Kidney capillary endothelial cell (primary cell): ENCODE measurements around the gene DHCR7.

ENCODE experiments used
- DNase-seq: peaks from one replicate; pipeline ENCODE4 v3.0.0-alpha.2; 2018; ENCODE audit warnings: low spot score

The DHCR7 gene

DNA sequence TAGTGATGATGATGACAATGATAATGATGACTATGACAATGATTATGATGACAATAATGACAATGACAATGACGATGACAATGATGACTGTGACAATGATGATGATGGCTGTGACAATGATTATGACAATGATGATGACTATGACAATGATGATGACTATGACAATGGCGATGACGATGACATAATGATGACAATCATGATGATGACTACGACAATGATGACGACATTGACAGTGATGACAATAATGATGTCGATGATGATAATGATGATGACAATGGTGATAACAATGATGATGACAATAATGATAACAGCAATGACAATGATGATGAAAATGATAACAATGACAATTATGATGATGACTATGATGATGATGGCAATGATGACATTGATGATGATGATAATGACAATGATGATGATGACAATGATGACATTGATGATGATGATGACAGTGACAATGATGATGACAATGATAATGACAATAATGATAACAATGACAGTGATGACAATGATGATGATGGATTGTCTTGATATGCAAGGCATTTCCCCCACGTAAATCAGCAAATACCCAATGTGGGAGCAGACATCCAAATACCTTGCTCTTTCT lies 37.7 kb downstream of the DHCR7 start:
- DNase-seq = no peak

DNA sequence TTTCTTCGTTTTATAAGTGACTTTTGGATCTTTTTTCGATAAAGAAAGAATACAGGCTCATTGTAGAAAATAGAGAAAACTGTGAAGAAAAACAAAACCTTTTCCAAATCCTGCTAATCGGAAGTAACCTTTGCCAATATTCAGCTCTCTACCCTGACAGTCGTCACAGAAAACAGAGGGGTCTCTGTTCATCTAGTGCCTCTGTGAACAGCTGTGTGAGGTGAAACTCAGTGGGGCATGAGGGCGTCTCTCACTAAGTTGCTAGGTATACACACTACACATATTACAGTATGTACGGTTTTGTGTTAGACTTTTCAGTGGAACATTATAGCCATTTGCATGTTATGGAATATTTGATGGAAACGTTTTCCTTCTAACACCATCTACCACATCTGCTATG lies 39.4 kb downstream of the DHCR7 start:
- DNase-seq = no peak

DNA sequence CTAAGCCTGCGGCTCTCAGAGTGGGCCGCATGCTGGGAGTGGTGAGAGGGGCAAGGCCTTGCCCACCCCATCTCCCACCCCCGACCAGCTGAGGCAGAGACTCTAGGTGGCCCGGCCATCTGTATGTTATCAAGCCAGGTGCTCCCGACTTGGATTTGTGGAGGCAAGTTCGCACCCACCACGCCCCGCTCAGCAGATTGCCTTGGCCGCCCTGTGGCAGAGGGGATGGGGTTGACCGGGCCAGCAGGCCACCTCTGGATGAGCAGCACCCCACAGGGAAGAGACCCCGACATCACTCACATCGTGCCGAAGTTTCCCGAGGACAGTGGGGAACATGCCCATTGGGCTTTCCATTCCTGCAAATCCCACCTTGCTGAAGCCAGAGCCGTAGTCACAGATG lies 40.8 kb downstream of the DHCR7 start:
- DNase-seq = no peak

DNA sequence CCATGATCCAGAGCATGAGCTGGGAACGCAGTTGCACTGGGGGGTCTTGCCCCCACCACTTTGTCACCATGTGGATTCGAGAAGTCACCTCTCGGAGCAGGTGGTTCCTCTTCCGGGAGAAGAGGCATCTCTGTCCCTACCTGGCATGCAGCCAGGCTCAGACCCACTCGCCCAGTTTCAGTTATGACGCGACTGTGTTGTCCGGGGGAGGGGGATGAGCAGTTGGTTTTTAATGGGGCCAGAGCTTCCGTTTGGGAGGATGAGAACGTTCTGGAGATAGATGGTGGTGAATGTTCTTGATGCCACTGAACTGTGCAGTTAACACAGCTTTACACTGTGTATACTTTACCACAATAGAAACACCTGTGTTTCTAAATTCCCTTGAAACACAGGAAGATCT lies 41.5 kb downstream of the DHCR7 start:
- DNase-seq = no peak

DNA sequence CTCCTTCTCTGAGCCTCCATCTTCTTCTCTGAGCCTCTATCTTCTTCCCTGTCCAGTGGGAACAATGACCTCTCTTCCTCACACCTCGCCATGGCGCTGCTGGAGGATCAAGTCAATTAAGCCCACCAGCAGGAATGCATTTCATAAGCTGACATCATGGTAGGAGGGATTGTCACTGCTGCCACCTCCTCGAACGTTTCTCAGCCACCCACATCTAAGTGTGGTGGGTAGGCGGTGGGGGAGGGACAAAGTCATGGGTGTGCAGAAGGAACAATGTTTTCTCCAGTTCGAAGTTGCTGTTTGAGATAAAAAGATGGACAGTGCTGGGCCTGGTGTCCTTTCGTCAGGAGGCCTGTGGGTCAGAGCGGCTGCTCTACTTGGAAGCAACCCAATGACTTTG lies 44.0 kb downstream of the DHCR7 start:
- no peak for DNase-seq

DNA sequence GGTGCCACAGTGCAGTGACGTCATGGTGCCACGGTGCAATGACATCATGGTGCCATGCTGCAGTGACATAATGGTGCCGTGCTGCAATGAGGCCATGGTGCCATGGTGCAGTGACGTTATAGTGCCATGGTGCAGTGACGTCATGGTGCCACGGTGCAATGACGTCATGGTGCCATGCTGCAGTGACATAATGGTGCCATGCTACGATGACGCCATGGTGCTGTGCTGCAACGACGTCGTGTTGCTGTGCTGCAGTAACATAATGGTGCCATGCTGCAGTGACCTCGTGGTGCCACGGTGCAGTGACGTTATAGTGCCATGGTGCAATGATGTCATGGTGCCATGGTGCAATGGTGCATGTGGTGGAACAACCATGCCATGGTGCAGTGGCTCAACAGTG lies 45.3 kb downstream of the DHCR7 start:
- no peak for DNase-seq

DNA sequence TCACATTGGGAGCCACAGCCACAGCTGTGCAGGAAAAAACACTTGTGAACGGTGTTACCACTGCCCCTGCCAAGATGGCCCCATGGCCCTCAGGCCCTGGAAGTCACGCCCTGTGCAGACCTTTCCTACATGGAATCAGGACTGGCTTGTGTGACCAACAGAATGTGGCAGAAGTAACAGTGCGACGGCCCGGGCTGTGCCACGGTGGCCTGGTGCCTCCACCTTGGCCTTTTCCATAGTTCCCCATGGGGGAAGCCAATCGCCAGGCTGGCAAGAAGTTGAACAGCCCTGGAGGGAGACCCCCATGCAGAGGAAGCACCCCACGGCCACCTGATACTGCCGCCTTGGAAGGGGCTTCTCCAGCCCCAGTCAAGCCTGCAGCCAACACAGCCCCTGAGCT lies 48.0 kb downstream of the DHCR7 start:
- DNase-seq = no peak

DNA sequence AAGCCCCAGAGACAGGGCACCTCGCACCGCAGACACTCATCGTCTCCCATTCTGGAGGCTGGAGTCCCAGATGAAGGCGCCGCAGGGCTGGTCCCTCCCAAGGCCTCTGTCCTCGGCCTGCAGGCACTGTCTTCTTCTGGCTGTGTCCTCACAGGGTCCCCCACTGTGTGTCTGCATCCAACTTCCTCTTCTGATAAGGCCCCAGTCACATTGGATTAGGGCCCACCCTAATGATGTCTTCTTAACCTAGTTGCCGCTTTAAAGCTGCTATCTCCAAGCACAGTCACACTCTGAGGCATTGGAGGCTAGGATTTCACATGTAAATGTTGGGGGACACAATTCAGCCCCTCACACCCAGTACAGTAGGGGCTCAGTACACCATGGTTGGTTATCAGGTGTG lies 48.9 kb downstream of the DHCR7 start:
- no peak for DNase-seq

DNA sequence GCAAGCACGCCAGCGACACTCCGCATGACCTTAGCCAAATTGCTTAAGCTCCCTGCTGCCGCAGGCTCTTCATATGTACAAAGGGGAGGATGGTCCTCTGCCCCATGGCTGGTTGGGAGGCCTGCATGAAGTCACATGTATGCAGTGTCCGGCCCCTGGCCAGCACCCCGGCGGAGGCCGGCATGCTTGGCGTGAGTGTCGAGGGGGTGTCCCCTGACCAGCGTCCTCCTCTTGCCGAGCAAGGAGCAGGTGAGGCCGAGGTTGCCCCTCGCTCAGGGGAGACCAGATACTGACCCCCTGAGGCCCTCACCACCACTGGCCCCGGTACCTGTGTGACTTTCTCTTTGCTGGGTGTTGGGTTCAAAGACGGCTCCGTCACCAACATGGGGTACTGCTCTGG lies 50.2 kb downstream of the DHCR7 start:
- no peak for DNase-seq

DNA sequence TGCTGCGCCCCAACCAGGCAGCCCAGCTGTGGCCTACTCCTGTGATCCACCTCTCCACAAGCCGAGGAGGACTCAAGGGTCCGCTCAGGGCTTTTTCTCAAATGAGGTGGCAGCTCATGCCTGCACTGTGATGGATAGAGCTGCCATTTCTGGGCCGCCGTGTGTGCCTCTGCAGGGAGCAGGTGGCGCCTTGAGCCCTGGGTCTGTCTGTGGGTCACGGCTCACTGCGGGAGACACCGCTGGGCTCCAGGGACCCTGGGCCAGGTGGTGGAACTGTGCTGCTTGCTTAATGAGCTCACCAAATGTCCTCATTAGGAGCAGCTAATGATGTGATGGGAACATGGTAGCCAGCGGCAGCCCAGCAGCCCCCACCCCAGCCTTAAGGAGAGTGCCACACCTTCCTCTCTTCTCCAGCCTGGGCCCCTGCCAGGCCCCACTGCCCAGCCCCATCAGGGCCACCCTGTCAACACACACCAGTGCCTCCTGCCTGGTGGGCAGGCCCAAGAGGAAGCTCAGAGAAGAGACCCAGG lies 50.8 kb downstream of the DHCR7 start:
- no peak for DNase-seq

DNA sequence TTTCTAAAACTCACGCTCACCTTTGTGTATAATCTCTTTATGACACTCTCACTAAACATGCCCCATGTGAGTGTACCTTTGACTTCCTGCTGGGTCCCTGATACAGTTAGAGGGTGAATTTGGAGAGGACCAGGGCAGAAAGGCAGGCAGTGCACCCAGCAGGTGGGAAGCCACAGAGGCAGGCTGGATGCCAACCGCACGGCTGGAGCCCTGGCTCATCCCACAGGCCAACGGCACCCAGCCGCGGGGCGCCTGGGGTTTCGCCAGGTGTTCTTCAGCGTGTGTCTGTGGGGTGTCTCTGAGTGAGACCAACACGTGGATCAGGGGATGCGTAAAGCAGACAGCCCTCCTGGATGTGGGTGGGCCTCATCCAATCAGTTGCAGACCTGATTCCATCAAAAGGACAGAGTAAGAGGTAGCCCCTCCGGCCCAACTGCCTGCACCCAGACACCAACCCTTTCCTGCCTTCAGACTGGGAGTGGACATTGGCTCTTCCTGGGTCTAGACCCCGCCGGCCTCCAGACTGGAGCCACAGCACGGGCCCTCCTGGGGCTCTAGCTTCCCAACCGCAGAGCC lies 51.6 kb downstream of the DHCR7 start:
- DNase-seq = no peak

DNA sequence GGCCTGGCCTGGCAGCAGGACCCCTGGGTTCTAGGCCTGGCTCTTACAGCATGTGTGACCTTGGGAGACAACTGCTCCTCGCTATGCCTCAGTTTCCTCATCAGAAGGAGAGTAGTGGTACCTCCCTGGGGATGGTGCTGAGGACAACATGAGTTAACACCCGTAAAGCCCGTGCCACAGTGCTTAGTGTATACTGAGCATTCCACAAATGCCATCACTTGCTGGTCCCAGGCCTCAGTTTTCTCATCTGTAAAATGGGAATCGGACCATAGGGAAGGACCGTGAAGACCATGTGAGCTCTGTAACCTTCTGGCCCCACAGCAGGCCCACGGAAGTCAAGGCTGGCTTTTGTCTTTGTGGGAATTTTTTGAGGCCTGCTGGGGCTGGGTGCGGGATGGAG lies 52.4 kb downstream of the DHCR7 start:
- no peak for DNase-seq

DNA sequence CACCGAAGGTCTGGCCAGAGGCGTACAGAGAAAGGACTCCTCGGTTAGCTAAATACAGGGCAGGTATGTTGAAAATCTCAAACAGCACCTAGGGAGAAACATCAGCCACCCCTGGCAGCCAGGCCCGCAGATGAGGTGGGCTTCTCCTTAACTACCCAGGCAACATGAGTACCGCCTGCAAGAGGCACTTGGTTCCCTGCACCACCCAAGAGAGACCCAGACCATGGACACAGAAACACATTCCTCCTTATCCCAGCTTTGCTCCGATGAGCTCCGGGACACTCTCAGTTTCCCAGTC lies 53.0 kb downstream of the DHCR7 start:
- DNase-seq = no peak

DNA sequence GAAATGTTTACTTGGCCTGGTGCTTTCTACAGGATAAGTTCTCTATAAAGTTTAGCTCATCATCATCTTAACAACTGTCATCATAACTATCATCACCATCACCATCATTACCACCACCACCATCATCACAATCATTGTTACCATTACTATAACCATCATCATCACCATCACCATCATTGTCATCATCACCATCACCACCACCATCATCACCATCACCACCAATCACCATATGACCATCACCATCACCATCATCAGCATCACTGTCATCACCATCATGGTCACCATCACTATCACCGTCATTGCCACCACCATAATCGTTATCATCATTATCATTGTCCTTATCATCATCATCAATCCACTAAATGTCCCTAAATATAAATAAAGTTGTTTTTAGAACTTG lies 54.9 kb downstream of the DHCR7 start:
- no peak for DNase-seq

DNA sequence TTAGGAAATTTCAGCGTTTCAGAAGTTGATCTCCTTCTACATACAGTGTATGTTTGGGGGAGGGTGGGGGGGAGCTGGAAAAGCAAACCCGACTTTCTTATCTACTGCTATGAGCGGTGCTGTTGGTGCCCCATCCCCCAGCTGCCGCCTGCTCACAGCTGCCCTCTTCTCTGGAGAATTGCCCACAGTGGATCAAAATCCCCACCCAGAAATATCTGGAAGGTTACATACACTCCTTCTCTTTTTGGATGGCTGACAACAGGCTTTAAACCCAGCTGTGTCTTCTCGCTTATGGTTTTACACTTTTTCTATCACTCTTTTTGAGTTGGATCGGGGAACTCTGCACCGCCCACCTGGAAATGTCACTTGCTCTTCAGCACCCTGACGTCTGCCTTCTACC lies 56.4 kb downstream of the DHCR7 start:
- DNase-seq = no peak

DNA sequence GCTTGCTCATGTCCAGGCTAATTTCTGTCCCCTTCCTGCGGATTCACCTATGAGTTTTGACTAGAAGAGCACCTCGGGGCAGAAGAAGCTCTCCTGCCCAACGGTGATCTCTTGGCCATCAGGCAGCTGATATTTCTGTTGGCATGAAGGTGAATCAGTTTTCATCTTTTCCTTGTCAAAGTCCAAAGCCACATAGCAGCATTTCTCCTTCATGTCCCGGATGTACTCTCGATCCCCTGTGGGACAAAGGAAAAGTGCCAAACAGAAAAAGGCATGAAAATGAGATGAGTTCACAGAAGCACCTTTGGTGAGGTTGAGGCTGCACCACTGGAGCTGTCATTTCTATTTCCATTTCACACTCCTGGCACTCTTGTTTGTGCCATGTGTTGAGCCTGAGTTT lies 56.8 kb downstream of the DHCR7 start:
- no peak for DNase-seq

DNA sequence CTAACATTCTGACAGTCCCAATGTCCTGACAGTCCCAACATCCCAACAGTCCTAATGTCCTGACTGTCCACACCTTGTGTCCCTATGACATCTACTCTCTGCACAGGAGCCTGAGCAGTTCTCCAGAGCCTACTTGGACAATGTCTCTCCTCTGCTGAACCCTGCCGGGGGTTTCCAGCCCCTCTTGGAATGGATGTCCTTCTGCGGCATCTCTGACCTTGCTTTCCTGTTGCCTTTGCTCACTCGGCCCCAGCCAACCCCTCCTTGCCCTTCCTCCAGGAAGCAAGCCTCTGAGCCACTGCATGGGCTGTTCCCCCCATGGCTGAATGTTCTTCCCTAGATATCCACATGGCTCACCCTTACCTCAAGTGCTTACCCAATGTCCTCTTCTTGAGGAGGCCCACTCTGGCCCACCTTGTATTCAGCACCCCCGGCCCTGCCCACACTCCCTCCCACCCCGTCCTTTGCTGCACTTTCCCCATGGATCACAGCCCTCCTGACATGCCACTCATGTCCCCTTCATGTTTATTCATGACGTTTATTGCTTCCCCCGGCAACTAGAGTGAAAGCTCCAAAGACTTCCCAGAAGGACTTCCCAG lies 59.5 kb downstream of the DHCR7 start:
- DNase-seq = no peak

DNA sequence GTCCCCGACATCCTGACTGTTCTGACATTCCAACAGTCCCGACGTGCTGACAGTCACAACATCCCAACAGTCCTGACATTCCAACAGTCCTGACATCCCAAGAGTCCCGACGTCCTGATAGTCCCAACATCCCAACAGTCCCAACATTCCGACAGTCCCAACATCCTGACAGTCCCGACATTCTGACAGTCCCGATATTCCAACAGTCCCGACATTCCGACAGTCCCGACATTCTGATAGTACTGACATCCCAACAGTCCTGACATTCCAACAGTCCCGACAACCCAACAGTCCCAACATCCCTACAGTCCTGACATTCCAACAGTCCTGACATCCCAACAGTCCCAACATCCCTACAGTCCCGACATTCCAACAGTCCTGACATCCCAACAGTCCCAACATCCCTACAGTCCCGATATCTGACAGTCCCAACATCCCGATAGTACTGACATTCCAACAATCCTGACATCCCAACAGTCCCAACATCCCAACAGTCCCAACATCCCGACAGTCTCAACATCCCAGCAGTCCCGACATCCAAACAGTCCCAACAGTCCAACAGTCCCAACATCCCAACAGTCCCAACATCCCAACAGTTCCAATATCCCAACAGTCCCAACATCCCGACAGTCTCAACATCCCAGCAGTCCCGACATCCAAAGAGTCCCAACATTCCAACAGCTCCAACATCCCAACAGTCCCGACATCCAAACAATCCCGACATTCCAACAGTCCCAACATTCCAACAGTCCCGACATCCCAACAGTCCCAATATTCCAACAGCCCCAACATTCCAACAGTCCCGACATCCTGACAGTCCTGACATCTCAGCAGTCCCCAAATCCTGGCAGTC lies 60.2 kb downstream of the DHCR7 start:
- no peak for DNase-seq

DNA sequence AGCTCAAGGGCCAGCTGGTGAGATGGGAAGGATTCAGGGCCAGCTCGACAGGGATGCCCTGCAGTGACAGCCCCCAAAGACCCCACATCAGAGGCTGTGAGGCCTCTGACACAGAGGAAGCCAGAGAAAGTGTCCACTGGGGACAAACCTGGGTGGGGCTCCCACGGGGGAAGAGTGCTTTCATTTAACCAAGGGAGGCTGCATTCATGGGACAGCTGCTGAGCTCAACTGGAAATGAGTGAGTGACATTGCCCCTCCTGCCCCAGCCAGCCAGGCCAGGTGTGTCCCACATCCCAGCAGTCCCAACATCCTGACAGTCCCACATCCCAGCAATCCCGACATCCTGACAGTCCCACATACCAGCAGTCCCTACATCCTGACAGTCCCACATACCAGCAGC lies 61.0 kb downstream of the DHCR7 start:
- no peak for DNase-seq

DNA sequence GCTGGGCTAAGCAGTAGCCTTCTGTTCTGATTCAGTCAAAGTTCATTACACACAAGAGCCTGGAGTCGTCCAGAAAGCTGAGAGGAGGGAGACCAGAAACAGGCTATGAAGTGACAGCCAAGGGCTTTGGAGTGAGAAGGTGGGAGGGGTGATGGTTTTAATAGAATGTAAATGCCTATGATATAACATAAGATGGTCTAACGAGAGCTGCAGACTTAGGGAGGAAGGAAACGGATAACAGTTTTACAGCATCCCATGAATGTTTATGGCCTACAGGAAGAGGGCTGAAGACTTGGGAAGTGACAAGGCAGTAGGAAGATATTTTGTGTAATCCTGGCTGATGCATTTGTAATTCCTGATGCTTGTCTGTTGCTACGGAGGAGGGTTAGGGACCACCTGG lies 62.0 kb downstream of the DHCR7 start:
- no peak for DNase-seq

DNA sequence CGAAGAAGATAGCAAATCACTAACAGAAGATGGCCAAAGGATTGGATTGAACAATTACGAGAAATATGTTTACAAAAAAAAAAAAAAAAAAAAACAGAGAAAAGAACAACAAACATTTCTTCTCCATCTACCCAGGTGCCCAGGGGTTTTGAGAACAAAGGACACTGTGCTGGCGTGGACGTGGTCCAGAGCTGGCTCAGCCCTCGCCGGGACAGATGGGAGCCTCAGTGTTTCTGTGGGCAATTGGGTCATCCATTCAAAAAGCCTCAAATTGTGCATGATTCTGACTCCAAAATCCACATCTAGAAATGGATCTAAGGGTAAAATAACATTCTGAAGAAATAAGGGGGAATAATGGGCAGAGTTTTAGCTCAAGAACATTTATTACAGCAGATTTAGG lies 63.1 kb downstream of the DHCR7 start:
- DNase-seq = no peak

DNA sequence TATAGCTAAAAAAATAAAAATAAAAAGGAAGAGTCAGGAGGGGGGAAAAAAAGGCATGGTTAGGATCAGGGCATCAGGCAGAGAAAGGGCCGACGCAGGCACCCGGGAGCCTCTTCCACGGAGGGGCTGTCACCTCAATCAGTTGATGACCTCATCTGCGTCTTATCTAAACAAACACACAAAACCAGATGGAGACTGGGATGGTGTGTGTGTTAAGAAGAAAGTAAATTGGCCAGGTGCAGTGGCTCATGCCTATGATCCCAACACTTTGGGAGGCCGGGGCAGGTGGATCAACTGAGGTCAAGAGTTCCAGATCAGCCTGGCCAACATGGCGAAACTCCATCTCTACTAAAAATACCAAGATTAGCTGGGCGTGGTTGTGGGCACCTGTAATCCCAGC lies 63.6 kb downstream of the DHCR7 start:
- DNase-seq = no peak
